GM12891 (cell line): Measurements from ENCODE around the gene ETV7.

Source experiments
- DNase-seq: peaks from one replicate; pipeline ENCODE4 v3.0.0; 2011; ENCODE audit warnings: low spot score; ENCODE audit not compliant: insufficient read length
- FAIRE-seq: peaks from 2 replicates; lab custom pipeline; 2011; peaks lifted over from hg19 to GRCh38; lab: Jason Lieb, UNC
- PAX5 ChIP-seq: IDR thresholded peaks from 2 replicates; pipeline ENCODE4 v1.6.1; 2011; ENCODE audit warnings: low read length, moderate library complexity, mild to moderate bottlenecking; ENCODE audit not compliant: insufficient read depth, severe bottlenecking
- POLR2A ChIP-seq: IDR thresholded peaks from 2 replicates; pipeline ENCODE4 v1.6.1; 2011; ENCODE audit warnings: low read depth, low read length, control low read depth
- POLR2AphosphoS5 ChIP-seq: IDR thresholded peaks from 2 replicates; pipeline ENCODE4 v1.6.1; 2011; ENCODE audit warnings: low read depth, low read length, control low read depth
- POU2F2 ChIP-seq: IDR thresholded peaks from 2 replicates; pipeline ENCODE4 v1.6.1; 2011; ENCODE audit warnings: low read depth, mild to moderate bottlenecking, control low read depth, low read length, moderate library complexity
- SPI1 ChIP-seq: IDR thresholded peaks from 2 replicates; pipeline ENCODE4 v1.6.1; 2011; ENCODE audit warnings: low read depth, low read length, control low read depth
- TAF1 ChIP-seq: IDR thresholded peaks from 2 replicates; pipeline ENCODE4 v1.6.1; 2011; ENCODE audit warnings: low read depth, low read length, control low read depth

The ETV7 gene

GRCh38 chr6:36376183-36376582 is 11.3 kb downstream of the ETV7 start:
- FAIRE-seq (no peak), DNase-seq (no peak)
- TF ChIP-seq POLR2AphosphoS5 (no peak), TAF1 (no peak), POLR2A (no peak), PAX5 (no peak), POU2F2 (no peak), SPI1 (no peak)

DNA sequence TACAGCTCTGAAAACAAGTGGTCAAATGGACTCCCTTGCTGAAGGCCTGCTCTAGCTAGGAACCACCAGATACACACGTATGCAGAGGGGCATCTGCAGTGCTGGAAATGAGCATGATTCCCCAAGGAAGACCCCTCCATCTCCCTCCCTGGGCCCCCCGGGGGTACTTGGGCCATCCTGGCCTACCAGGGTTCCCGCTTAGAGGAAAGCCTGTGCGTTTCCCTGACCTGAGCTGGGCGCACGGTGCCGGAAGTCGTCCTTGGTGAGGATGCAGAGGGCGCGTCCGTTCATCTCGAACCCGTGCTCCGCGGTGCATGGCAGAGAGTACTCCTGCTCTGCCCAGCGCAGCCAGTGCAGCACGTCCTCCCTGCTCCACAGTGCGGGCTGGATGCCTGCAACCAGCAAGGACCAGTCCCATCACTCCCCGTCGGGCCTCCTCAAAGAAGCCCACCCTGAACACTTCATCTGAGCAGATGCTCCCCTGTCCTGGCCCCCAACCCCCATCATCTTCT is 11.8 kb downstream of the ETV7 start:
- TF ChIP-seq SPI1 (no peak), POLR2AphosphoS5 (no peak)
- DNase-seq, result no peak
- no peak for FAIRE-seq

DNA sequence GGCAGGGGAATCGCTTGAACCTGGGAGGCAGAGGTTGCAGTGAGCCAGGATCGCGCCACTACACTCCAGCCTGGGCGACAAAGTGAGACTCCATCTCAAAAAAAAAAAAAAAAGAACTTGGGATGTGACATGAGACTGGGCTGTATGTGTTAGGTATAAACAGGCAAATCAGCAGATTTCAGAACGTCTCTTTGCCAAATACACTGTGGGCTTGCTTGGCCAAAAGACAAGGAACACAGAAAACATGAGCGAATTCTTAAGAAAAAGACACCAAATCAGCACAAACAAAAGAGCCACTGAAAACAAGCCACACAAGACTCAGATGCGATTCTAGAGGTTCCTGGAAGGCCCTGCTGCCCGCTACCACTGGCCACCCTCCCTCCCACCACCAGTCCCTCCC is 12.5 kb downstream of the ETV7 start:
- TF ChIP-seq TAF1 (no peak), PAX5 (no peak), POLR2A (no peak), POLR2AphosphoS5 (no peak), SPI1 (no peak), POU2F2 (no peak)
- no peak for DNase-seq
- FAIRE-seq, result no peak

DNA sequence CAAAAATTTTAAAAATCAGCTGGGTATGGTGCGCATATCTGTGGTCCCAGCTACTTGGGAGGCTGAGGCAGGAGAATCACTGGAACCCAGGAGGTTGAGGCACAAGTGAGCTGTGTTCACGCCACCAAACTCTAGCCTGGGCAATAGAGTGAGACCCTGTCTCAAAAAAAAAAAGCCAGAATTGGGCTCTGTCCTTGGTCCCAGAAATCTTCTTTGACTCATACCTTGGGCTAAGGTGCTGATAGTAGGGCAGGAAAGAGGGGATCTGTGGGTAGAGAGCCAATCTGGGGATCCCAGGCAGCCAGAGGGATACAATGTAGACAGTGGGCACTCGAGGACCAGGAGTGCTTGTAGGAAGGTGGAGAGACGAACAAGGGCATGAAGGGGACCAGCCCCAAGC is 13.3 kb downstream of the ETV7 start:
- FAIRE-seq, result no peak
- DNase-seq, result no peak
- TF ChIP-seq TAF1, result no peak
- TF ChIP-seq SPI1, result no peak
- no peak for TF ChIP-seq POLR2AphosphoS5
- no peak for TF ChIP-seq PAX5
- TF ChIP-seq POLR2A, result no peak
- no peak for TF ChIP-seq POU2F2

DNA sequence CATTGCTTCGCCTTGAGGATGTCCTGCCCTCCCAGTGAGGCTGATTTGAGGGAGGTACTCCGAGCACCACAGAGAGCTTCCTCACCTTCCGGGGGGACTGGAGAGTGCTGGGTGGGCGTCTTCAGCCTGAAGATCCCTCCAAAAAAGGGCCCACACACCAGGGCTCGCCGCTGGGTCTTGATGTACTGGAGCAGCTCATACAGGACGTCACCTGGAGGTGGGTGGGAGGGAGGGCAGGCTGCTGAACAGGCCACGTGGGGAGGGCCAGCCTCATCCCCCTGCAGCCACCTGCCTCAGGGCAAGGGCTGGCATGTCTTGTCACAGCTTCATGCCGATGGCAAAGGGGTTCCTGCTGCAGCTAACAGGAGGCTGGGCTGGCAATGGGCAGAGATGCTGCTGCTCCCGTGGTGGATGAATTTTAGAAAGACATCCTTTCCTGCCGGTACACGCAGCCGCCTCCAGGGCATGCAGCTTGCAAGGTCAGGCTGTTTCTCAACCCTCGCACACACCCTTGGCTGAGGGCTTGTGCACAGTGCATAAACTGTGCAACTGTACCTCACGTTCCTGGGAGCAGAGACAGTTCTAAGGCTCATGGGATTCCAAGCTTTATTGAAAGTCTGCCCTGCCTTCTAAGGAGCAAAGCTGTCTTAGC is 14.0 kb downstream of the ETV7 start:
- FAIRE-seq (no peak), DNase-seq (no peak)
- TF ChIP-seq POLR2A (no peak), TAF1 (no peak), POU2F2 (no peak), SPI1 (no peak), POLR2AphosphoS5 (no peak), PAX5 (no peak)

DNA sequence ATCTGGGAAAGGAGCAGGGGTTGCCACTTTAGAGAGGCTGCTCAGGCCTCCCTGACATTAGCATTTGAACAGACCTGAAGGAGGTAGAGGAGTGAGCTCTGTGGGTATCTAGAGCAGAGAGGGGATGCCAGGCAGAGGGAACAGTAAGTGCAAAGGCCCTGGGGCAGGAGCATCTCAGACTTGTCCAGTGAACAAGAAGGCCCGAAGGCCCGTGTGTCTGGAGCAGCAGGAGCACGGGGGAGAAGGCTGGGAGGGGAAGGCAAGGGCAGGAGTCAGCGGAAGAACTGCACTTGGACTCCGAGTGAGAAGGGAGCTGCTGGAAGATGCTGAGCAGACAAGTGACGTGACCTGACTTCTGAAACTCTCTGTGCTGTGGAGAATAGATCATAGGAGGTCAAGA is 15.4 kb downstream of the ETV7 start:
- no peak for DNase-seq
- no peak for FAIRE-seq
- no peak for TF ChIP-seq POLR2AphosphoS5

- FAIRE-seq (no peak), DNase-seq (no peak)
- TF ChIP-seq SPI1, result no peak
- TF ChIP-seq POU2F2, result no peak
- TF ChIP-seq POLR2A, result no peak
- TF ChIP-seq POLR2AphosphoS5, result no peak
Measured at GRCh38 chr6:36371211-36371610, 16.3 kb downstream of the ETV7 start.

GRCh38 chr6:36370638-36371037 is 16.8 kb downstream of the ETV7 start:
- DNase-seq (no peak), FAIRE-seq (no peak)
- no peak for TF ChIP-seq SPI1
- TF ChIP-seq TAF1, result no peak
- TF ChIP-seq PAX5, result no peak
- TF ChIP-seq POLR2AphosphoS5, result no peak
- no peak for TF ChIP-seq POU2F2
- no peak for TF ChIP-seq POLR2A

DNA sequence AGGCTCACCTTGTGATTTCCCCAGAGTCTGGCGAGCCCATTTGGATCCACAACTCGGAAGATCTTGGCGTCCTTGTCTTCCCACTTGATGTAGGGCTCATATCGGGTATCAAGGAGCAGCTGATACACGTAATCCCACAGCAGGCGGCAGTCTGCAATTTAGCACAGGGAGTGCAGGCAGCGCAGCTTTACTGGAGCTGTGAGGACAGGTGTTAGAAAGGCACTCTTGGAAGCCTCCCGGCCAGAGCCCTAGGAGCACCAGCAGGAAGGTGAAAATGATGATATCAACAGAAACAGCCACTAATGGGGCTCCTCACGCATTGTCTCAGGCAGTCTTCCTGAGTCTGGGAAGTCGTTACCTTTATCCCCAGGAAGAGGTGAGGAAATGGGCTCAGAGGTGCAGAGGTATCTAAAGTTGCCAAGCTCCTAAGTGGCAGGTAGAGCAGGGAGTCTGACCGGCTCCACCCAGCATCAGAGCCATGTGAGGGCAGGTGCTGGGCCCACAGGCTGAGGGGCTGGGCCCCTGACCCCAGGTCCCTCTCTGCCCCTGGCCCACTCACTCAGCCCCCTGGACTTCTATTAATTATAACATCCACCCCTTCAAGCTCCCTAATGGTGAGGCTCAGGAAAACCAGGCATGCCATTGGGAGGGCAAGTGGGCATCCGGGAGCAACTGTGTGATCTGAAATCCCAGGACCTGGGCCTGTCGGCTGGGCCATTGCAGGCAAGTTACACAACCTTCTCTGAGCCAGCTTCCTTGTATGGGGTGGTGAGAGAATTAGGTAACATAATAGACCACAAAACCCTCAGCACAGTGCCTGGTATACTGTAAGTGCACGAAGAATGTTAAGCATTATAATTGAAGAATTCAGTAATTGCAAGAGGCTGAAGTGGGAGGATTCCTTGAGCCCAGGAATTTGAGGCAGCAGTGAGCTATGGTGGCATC is 18.3 kb downstream of the ETV7 start:
- DNase-seq (no peak), FAIRE-seq (no peak)
- TF ChIP-seq POLR2A (no peak), SPI1 (no peak), PAX5 (no peak), POLR2AphosphoS5 (no peak), POU2F2 (no peak), TAF1 (no peak)

- no peak for FAIRE-seq
- TF ChIP-seq PAX5 (no peak), POLR2A (no peak), POLR2AphosphoS5 (no peak), TAF1 (no peak), SPI1 (no peak)
- no peak for DNase-seq
Measured at GRCh38 chr6:36368421-36368820, 19.0 kb downstream of the ETV7 start.
